ENCODE measurements around the gene INSR. TPM values are rescaled to one million over a fixed set of nuclear protein-coding genes. Genes with fewer than 3 reads are reported as not detected.
A peak's percentile ranks its signal among the peaks of the same experiment; 100 is the strongest.

The INSR gene
- total and polyA plus RNA-seq, 2 experiments from 2014 or later = 19.2 to 52.1 TPM

DNA sequence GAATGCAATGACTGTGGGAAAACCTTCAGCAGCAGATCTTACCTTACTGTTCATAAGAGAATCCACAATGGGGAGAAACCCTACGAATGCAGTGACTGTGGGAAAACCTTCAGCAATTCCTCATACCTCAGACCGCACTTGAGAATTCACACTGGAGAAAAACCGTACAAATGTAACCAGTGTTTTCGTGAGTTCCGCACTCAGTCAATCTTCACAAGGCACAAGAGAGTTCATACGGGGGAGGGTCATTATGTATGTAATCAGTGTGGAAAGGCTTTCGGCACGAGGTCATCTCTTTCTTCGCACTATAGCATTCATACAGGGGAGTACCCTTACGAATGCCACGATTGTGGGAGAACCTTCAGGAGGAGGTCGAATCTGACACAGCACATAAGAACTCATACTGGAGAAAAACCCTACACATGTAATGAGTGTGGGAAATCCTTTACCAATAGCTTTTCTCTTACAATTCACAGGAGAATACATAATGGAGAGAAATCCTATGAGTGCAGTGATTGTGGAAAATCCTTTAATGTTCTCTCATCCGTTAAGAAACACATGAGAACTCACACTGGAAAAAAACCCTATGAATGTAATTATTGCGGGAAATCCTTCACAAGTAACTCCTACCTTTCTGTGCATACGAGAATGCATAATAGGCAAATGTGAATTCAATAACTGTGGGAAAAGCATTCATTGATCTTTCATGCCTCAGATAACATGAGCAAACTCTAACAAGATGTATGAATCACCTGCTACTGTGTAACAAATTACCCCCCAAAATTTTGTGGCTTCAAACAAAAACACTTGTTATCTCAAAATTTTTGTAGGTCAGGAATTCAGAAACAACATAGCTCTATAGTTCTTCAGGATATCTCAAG, 210.9 kb downstream of the INSR start (continued):
- TF ChIP-seq, protein P1, sequence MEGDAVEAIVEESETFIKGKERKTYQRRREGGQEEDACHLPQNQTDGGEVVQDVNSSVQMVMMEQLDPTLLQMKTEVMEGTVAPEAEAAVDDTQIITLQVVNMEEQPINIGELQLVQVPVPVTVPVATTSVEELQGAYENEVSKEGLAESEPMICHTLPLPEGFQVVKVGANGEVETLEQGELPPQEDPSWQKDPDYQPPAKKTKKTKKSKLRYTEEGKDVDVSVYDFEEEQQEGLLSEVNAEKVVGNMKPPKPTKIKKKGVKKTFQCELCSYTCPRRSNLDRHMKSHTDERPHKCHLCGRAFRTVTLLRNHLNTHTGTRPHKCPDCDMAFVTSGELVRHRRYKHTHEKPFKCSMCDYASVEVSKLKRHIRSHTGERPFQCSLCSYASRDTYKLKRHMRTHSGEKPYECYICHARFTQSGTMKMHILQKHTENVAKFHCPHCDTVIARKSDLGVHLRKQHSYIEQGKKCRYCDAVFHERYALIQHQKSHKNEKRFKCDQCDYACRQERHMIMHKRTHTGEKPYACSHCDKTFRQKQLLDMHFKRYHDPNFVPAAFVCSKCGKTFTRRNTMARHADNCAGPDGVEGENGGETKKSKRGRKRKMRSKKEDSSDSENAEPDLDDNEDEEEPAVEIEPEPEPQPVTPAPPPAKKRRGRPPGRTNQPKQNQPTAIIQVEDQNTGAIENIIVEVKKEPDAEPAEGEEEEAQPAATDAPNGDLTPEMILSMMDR (conservative IDR thresholded peaks at IDR 0.05; ENCODE audit: low read depth in 2 of 2) = no peak

DNA sequence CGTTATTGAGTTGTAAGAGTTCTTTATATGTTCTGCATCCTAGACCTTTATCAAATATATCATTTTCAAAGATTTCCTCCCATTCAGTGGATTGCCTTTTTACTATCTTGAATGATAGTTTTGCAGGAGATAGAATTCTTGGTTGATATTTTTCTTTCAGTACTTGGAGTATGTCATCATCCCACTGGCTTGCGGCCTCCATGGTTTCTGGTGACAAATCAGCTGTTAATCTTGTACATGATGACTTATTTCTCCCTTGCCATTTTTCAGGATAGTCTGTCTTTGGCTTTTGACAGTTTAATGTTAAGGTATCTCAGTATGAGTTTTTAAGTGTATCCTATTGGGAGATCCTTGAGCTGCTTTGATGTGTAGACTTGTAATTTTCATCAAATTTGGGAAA, 216.2 kb downstream of the INSR start:
- H3K4me3 Mint-ChIP-seq = no peak overlapping the region
- peaks cover 69% of the 10 kb centered on the region for H3K36me3 ChIP-seq (ENCODE audit: insufficient read depth)
- TF ChIP-seq JUNB (IDR thresholded peaks at IDR 0.05; ENCODE audit: unreplicated experiment) = no peak
- TF ChIP-seq EZH2 (IDR thresholded peaks at IDR 0.05; ENCODE audit: low read depth, unreplicated experiment) = no peak
- TF ChIP-seq, protein P1 (conservative IDR thresholded peaks at IDR 0.05; ENCODE audit: low read depth in 2 of 2) = no peak
- TF ChIP-seq EZH2phosphoT487 (IDR thresholded peaks at IDR 0.05; ENCODE audit: unreplicated experiment) = no peak
- TF ChIP-seq, protein P2, sequence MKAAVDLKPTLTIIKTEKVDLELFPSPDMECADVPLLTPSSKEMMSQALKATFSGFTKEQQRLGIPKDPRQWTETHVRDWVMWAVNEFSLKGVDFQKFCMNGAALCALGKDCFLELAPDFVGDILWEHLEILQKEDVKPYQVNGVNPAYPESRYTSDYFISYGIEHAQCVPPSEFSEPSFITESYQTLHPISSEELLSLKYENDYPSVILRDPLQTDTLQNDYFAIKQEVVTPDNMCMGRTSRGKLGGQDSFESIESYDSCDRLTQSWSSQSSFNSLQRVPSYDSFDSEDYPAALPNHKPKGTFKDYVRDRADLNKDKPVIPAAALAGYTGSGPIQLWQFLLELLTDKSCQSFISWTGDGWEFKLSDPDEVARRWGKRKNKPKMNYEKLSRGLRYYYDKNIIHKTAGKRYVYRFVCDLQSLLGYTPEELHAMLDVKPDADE (IDR thresholded peaks at IDR 0.05) = no peak
- TF ChIP-seq POLR2AphosphoS5 (IDR thresholded peaks at IDR 0.05; ENCODE audit: low read depth) = no peak
- no peak for TF ChIP-seq CREB1 (CRISPR knock-in tag; IDR thresholded peaks at IDR 0.05; ENCODE audit: low read depth)
- TF ChIP-seq, protein P3, sequence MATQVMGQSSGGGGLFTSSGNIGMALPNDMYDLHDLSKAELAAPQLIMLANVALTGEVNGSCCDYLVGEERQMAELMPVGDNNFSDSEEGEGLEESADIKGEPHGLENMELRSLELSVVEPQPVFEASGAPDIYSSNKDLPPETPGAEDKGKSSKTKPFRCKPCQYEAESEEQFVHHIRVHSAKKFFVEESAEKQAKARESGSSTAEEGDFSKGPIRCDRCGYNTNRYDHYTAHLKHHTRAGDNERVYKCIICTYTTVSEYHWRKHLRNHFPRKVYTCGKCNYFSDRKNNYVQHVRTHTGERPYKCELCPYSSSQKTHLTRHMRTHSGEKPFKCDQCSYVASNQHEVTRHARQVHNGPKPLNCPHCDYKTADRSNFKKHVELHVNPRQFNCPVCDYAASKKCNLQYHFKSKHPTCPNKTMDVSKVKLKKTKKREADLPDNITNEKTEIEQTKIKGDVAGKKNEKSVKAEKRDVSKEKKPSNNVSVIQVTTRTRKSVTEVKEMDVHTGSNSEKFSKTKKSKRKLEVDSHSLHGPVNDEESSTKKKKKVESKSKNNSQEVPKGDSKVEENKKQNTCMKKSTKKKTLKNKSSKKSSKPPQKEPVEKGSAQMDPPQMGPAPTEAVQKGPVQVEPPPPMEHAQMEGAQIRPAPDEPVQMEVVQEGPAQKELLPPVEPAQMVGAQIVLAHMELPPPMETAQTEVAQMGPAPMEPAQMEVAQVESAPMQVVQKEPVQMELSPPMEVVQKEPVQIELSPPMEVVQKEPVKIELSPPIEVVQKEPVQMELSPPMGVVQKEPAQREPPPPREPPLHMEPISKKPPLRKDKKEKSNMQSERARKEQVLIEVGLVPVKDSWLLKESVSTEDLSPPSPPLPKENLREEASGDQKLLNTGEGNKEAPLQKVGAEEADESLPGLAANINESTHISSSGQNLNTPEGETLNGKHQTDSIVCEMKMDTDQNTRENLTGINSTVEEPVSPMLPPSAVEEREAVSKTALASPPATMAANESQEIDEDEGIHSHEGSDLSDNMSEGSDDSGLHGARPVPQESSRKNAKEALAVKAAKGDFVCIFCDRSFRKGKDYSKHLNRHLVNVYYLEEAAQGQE (IDR thresholded peaks at IDR 0.05; ENCODE audit: unreplicated experiment) = no peak
- TF ChIP-seq STAT1 (IDR thresholded peaks at IDR 0.05; ENCODE audit: unreplicated experiment) = no peak
- TF ChIP-seq ZNF114 (CRISPR knock-in tag; IDR thresholded peaks at IDR 0.05) = no peak
- TF ChIP-seq NANOG (IDR thresholded peaks at IDR 0.05; ENCODE audit: borderline replicate concordance) = no peak

More for the DNA sequence above, 216.2 kb downstream of the INSR start:
- H4K20me1 ChIP-seq (replicated peaks; ENCODE audit: insufficient read depth) = no peaks in the 10 kb centered on the region
- DNase-seq (ENCODE audit: low spot score) (peak; percentile 5), ATAC-seq (no peak)
- Mint-ChIP-seq H3K27me3 (ENCODE audit: insufficient read depth, low read depth, poor library complexity) (peaks cover 12% of the 10 kb centered on the region), H3K36me3 (ENCODE audit: low read depth) (peaks cover 98% of the 10 kb centered on the region), H3K27ac (no peak overlapping the region), H3K4me1 (no peaks in the 10 kb centered on the region), H3K9me3 (peaks cover 79% of the 10 kb centered on the region)
- H3K4me1 ChIP-seq (ENCODE audit: insufficient read depth) = no peaks in the 10 kb centered on the region
- H3K27ac ChIP-seq (ENCODE audit: low read depth) = no peak overlapping the region
- H3K79me2 ChIP-seq (replicated peaks; ENCODE audit: insufficient read depth) = no peaks in the 10 kb centered on the region
- no peak overlapping the region for H3K4me2 ChIP-seq
- no peaks in the 10 kb centered on the region for H3K27me3 ChIP-seq (ENCODE audit: insufficient read depth)
- H3K4me3 ChIP-seq = no peak overlapping the region
- H2AFZ ChIP-seq = no peak overlapping the region
- no peaks in the 10 kb centered on the region for H3K9me2 ChIP-seq (ENCODE audit: insufficient read depth)
- peaks cover 4% of the 10 kb centered on the region for H3F3A ChIP-seq (replicated peaks; ENCODE audit: low read depth)
